ENCODE data around the gene PFKFB2. TPM values are rescaled to one million over a fixed set of nuclear protein-coding genes. Genes with fewer than 3 reads are reported as not detected.
A peak's percentile ranks its signal among the peaks of the same experiment; 100 is the strongest.

The PFKFB2 gene
- total RNA-seq, 2 experiments from 2014 or later = 3.2 to 4.0 TPM

- no peaks in the 10 kb centered on the region for H3K9me3 Mint-ChIP-seq
- ATAC-seq (ENCODE audit: poor library complexity) (no peak), DNase-seq (no peak)
- H3K27ac Mint-ChIP-seq = no peak overlapping the region
- CTCF ChIA-PET = no interaction called here
- no peaks in the 10 kb centered on the region for H3K9me3 ChIP-seq (ENCODE audit: control insufficient read depth in 1 of 2, insufficient read depth in 1 of 2, low read length in 2 of 2)
- H3K27me3 Mint-ChIP-seq = no peaks in the 10 kb centered on the region
- intact Hi-C loops (cut with DNase I, micrococcal nuclease) = no loop called here
- peaks cover 27% of the 10 kb centered on the region for H3K4me1 ChIP-seq (ENCODE audit: insufficient read depth, low read length)
- H3K27me3 ChIP-seq (ENCODE audit: control insufficient read depth in 1 of 2, insufficient read depth in 2 of 2, low read length in 2 of 2) = no peaks in the 10 kb centered on the region
- H3K36me3 Mint-ChIP-seq (ENCODE audit: low read depth) = peaks cover 29% of the 10 kb centered on the region
- H3K27ac ChIP-seq (ENCODE audit: low read depth in 1 of 2, low read length in 2 of 2) = no peak overlapping the region
- H3K4me3 ChIP-seq (ENCODE audit: low read length) = no peak overlapping the region
- POLR2A ChIA-PET = no interaction called here
- no peak overlapping the region for H3K4me3 Mint-ChIP-seq
- H3K36me3 ChIP-seq (ENCODE audit: insufficient read depth, low read length) = peaks cover 8% of the 10 kb centered on the region
- H3K4me1 Mint-ChIP-seq (ENCODE audit: low read depth) = peaks cover 33% of the 10 kb centered on the region
- TF ChIP-seq CTCF (IDR thresholded peaks at IDR 0.05) = no peak
These were observed 14.1 kb downstream of the PFKFB2 start for GRCh38 chr1:207067185-207067584.

- Histone ChIP-seq H3K27me3 (ENCODE audit: control insufficient read depth in 1 of 2, insufficient read depth in 2 of 2, low read length in 2 of 2) (no peaks in the 10 kb centered on the region), H3K4me3 (ENCODE audit: low read length) (no peak overlapping the region), H3K4me1 (ENCODE audit: insufficient read depth, low read length) (peaks cover 28% of the 10 kb centered on the region), H3K9me3 (ENCODE audit: control insufficient read depth in 1 of 2, insufficient read depth in 1 of 2, low read length in 2 of 2) (no peaks in the 10 kb centered on the region), H3K27ac (ENCODE audit: low read depth in 1 of 2, low read length in 2 of 2) (no peak overlapping the region), H3K36me3 (ENCODE audit: insufficient read depth, low read length) (peaks cover 5% of the 10 kb centered on the region)
- Mint-ChIP-seq H3K27me3 (no peaks in the 10 kb centered on the region), H3K27ac (no peak overlapping the region), H3K4me3 (no peak overlapping the region), H3K9me3 (no peaks in the 10 kb centered on the region), H3K36me3 (ENCODE audit: low read depth) (peaks cover 25% of the 10 kb centered on the region), H3K4me1 (ENCODE audit: low read depth) (peaks cover 34% of the 10 kb centered on the region)
- intact Hi-C loops (cut with DNase I, micrococcal nuclease) = no loop called here
- DNase-seq = no peak
- CTCF ChIA-PET = no interaction called here
- ATAC-seq (ENCODE audit: poor library complexity) = no peak
- POLR2A ChIA-PET = interaction anchor here (1.5 kb wide), 1 partner anchor 14 kb away, joined by 4 read pairs; the partner anchor contains the start of gene PFKFB2
- no peak for TF ChIP-seq CTCF (IDR thresholded peaks at IDR 0.05)
These were observed 14.6 kb downstream of the PFKFB2 start for GRCh38 chr1:207067665-207068064.

- no peak for ATAC-seq (ENCODE audit: poor library complexity)
These were observed 16.0 kb downstream of the PFKFB2 start for GRCh38 chr1:207069061-207069460.

More at GRCh38 chr1:207069061-207069460, 16.0 kb downstream of the PFKFB2 start:
- ChIA-PET CTCF (no interaction called here), POLR2A (interaction anchor here (1.5 kb wide), 1 partner anchor 16 kb away, joined by 4 read pairs; the partner anchor contains the start of gene PFKFB2)
- Histone ChIP-seq H3K9me3 (ENCODE audit: control insufficient read depth in 1 of 2, insufficient read depth in 1 of 2, low read length in 2 of 2) (no peaks in the 10 kb centered on the region), H3K27me3 (ENCODE audit: control insufficient read depth in 1 of 2, insufficient read depth in 2 of 2, low read length in 2 of 2) (no peaks in the 10 kb centered on the region), H3K36me3 (ENCODE audit: insufficient read depth, low read length) (no peaks in the 10 kb centered on the region), H3K27ac (ENCODE audit: low read depth in 1 of 2, low read length in 2 of 2) (no peak overlapping the region), H3K4me3 (ENCODE audit: low read length) (no peak overlapping the region), H3K4me1 (ENCODE audit: insufficient read depth, low read length) (peaks cover 28% of the 10 kb centered on the region)
- peak in 1 of 14 experiments; percentile 5 for DNase-seq
- H3K27me3 Mint-ChIP-seq = no peaks in the 10 kb centered on the region
- H3K27ac Mint-ChIP-seq = peak overlapping the region; percentile 15
- no peaks in the 10 kb centered on the region for H3K9me3 Mint-ChIP-seq
- peaks cover 13% of the 10 kb centered on the region for H3K36me3 Mint-ChIP-seq (ENCODE audit: low read depth)
- H3K4me1 Mint-ChIP-seq (ENCODE audit: low read depth) = peaks cover 34% of the 10 kb centered on the region
- TF ChIP-seq CTCF (IDR thresholded peaks at IDR 0.05) = no peak
- no peak overlapping the region for H3K4me3 Mint-ChIP-seq
- intact Hi-C loops (cut with DNase I, micrococcal nuclease) = no loop called here
